ENCODE measurements around the gene MED13. TPM values are rescaled to one million over a fixed set of nuclear protein-coding genes. Genes with fewer than 3 reads are reported as not detected.
A peak's percentile ranks its signal among the peaks of the same experiment; 100 is the strongest.

MED13 gene
- total RNA-seq, 1 experiment from 2014 or later: 49.4 TPM

GRCh38 chr17:61984821-61985220, 80.3 kb downstream of the MED13 start:
- H3K4me1 ChIP-seq (replicated peaks; ENCODE audit: insufficient read depth): no peaks in the 10 kb centered on the region
- H3K36me3 ChIP-seq (ENCODE audit: low read depth): peaks cover 37% of the 10 kb centered on the region
- H3K9me2 ChIP-seq (ENCODE audit: insufficient read depth): no peaks in the 10 kb centered on the region
- peaks cover 11% of the 10 kb centered on the region for H3F3A ChIP-seq (ENCODE audit: insufficient read depth, low read depth)
- H3K27ac ChIP-seq: no peak overlapping the region
- no peak overlapping the region for H2AFZ ChIP-seq
- 0 out of 2 replicates have a peak, but pooled peaks cover 15% of the 10 kb centered on the region for H3K79me2 ChIP-seq (ENCODE audit: low read depth)
- no peaks in the 10 kb centered on the region for H3K27me3 ChIP-seq (ENCODE audit: insufficient read depth, low read depth)
- no peak for DNase-seq
- CTCF ChIA-PET: no interaction called here
- POLR2A ChIA-PET (ENCODE audit: unreplicated experiment): no interaction called here
- no peak overlapping the region for H3K4me3 ChIP-seq
- no peak overlapping the region for H3K4me2 ChIP-seq
- H4K20me1 ChIP-seq (ENCODE audit: insufficient read depth): peaks cover 18% of the 10 kb centered on the region
- no peaks in the 10 kb centered on the region for H3K9me3 ChIP-seq (ENCODE audit: insufficient read depth, low read depth)
- no TSS peak for BruUV-seq (replicated peaks)
- intact Hi-C loops (cut with micrococcal nuclease; ENCODE audit: unreplicated experiment): no loop called here
- no peak for TF ChIP-seq EZH2 (IDR thresholded peaks at IDR 0.05; ENCODE audit: low read depth)
- TF ChIP-seq, protein P1, sequence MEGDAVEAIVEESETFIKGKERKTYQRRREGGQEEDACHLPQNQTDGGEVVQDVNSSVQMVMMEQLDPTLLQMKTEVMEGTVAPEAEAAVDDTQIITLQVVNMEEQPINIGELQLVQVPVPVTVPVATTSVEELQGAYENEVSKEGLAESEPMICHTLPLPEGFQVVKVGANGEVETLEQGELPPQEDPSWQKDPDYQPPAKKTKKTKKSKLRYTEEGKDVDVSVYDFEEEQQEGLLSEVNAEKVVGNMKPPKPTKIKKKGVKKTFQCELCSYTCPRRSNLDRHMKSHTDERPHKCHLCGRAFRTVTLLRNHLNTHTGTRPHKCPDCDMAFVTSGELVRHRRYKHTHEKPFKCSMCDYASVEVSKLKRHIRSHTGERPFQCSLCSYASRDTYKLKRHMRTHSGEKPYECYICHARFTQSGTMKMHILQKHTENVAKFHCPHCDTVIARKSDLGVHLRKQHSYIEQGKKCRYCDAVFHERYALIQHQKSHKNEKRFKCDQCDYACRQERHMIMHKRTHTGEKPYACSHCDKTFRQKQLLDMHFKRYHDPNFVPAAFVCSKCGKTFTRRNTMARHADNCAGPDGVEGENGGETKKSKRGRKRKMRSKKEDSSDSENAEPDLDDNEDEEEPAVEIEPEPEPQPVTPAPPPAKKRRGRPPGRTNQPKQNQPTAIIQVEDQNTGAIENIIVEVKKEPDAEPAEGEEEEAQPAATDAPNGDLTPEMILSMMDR (conservative IDR thresholded peaks at IDR 0.05): no peak

GRCh38 chr17:61981323-61981722, 83.8 kb downstream of the MED13 start:
- TF ChIP-seq, protein P1 (conservative IDR thresholded peaks at IDR 0.05): no peak
- TF ChIP-seq EZH2 (IDR thresholded peaks at IDR 0.05; ENCODE audit: low read depth): no peak
- no peaks in the 10 kb centered on the region for H3K4me1 ChIP-seq (replicated peaks; ENCODE audit: insufficient read depth)
- CTCF ChIA-PET: no interaction called here
- H3K36me3 ChIP-seq (ENCODE audit: low read depth): peaks cover 36% of the 10 kb centered on the region
- intact Hi-C loops (cut with micrococcal nuclease; ENCODE audit: unreplicated experiment): no loop called here
- no TSS peak for BruUV-seq (replicated peaks)
- H3K27me3 ChIP-seq (ENCODE audit: insufficient read depth, low read depth): no peaks in the 10 kb centered on the region
- no peak overlapping the region for H3K27ac ChIP-seq
- no peaks in the 10 kb centered on the region for H3K9me2 ChIP-seq (ENCODE audit: insufficient read depth)
- no peak overlapping the region for H2AFZ ChIP-seq
- DNase-seq: peak in 1 of 2 experiments; percentile 39
- peaks cover 13% of the 10 kb centered on the region for H3F3A ChIP-seq (ENCODE audit: insufficient read depth, low read depth)
- no peak overlapping the region for H3K4me2 ChIP-seq
- H3K4me3 ChIP-seq: no peak overlapping the region
- 0 out of 2 replicates have a peak, but pooled peaks cover 15% of the 10 kb centered on the region for H3K79me2 ChIP-seq (ENCODE audit: low read depth)
- H4K20me1 ChIP-seq (ENCODE audit: insufficient read depth): peaks cover 32% of the 10 kb centered on the region
- POLR2A ChIA-PET (ENCODE audit: unreplicated experiment): interaction anchor here (0.6 kb wide), 1 partner anchor 20 kb away, joined by 7 read pairs; no protein-coding TSS in a partner anchor
- no peaks in the 10 kb centered on the region for H3K9me3 ChIP-seq (ENCODE audit: insufficient read depth, low read depth)

DNA sequence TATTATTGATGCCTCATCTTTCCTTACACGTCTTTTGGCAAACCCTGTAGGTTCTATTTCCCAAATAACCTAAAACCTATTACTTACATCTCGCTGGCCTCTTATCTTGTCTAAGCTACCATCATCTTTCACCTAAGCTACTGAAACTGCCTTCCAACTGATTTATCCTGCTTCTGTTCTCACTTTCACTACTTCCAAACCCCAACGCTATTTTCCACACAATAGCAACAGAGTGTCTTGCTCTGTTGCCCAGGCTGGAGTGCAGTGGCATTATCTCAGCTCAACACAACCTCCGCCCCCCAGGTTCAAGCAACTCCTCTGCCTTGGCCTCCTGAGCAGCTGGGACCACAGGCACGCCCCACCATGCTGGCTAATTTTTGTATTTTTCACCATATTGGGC, 84.5 kb downstream of the MED13 start:
- no peak for DNase-seq
- no peaks in the 10 kb centered on the region for H3K9me2 ChIP-seq (ENCODE audit: insufficient read depth)
- H3K79me2 ChIP-seq (ENCODE audit: low read depth): 0 out of 2 replicates have a peak, but pooled peaks cover 15% of the 10 kb centered on the region
- H3K36me3 ChIP-seq (ENCODE audit: low read depth): peaks cover 36% of the 10 kb centered on the region
- CTCF ChIA-PET: no interaction called here
- peaks cover 36% of the 10 kb centered on the region for H4K20me1 ChIP-seq (ENCODE audit: insufficient read depth)
- no TSS peak for BruUV-seq (replicated peaks)
- no peaks in the 10 kb centered on the region for H3K27me3 ChIP-seq (ENCODE audit: insufficient read depth, low read depth)
- H3K4me1 ChIP-seq (replicated peaks; ENCODE audit: insufficient read depth): no peaks in the 10 kb centered on the region
- H2AFZ ChIP-seq: no peak overlapping the region
- no peak overlapping the region for H3K27ac ChIP-seq
- H3K9me3 ChIP-seq (ENCODE audit: insufficient read depth, low read depth): no peaks in the 10 kb centered on the region
- no peak overlapping the region for H3K4me3 ChIP-seq
- POLR2A ChIA-PET (ENCODE audit: unreplicated experiment): interaction anchor here (0.5 to 0.6 kb wide), 2 partner anchors 19 to 519 kb away, joined by 3 to 7 read pairs; no protein-coding TSS in a partner anchor
- TF ChIP-seq EZH2 (IDR thresholded peaks at IDR 0.05; ENCODE audit: low read depth): no peak
- TF ChIP-seq, protein P1 (conservative IDR thresholded peaks at IDR 0.05): no peak
- intact Hi-C loops (cut with micrococcal nuclease; ENCODE audit: unreplicated experiment): no loop called here
- H3K4me2 ChIP-seq: no peak overlapping the region
- H3F3A ChIP-seq (ENCODE audit: insufficient read depth, low read depth): peaks cover 13% of the 10 kb centered on the region

Data from PC-9 (cell line).